Erythroblast (primary cell): Measurements from ENCODE around the gene OR52N1.

Experiments
- DNase-seq, 2 experiments: peaks; one replicate each; lab custom pipeline; 2025; lab: John Stamatoyannopoulos, UW
- GATA1 ChIP-seq: IDR thresholded peaks from 2 replicates; pipeline ENCODE4 v1.6.1; 2011; ENCODE audit warnings: low read depth, mild to moderate bottlenecking, control low read depth, low read length, moderate library complexity
- POLR2A ChIP-seq: IDR thresholded peaks from 2 replicates; pipeline ENCODE4 v1.6.1; 2011; ENCODE audit warnings: mild to moderate bottlenecking, low read length

OR52N1 gene

DNA sequence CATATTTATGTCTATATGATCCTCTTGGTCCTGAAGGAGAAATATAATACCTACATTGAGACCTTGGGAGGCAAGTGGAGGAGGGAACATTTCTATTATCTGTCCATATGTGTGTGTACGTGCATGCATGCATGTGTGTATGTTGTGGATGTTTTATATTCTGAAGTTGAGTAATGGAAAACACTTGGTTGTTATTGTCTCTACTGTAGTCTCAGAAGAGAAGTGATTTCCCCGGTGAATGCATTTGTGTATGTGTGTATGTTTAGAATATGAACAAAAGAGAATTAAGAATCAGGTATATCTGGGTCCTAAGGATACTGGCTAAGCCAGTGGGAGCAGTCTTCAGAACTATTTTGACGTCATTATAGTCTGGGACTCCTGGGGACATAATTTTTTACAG is at the start of gene OR52N1:
TSS of gene OR52N1 (minus strand) at position 101 of the 400 bp plus-strand sequence. CDS start 2,449 bp downstream, outside the sequence.
- DNase-seq, result no peak
- TF ChIP-seq POLR2A (no peak), GATA1 (no peak)

- DNase-seq, result no peak
- TF ChIP-seq POLR2A (no peak), GATA1 (no peak)
Measured at GRCh38 chr11:5837695-5838094, 46.6 kb upstream of the OR52N1 start.

DNA sequence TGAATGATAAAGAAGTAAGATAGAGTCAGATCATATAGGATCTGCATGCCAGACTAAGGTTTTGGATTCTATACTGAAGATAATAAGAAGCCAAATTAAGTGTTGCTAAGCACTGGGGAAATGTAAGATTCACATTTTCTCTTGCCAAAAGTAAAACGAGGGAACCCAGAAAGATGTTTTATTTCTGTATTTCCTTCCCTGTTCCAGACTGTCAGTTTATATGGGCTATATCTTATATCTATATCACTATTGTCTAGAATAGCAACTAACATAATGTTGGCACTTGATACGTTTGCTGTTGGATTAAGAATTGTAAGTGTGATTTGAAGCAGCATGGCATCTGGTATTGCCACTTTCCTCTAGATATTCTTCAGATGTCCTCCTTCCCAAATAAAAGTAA is 42.4 kb upstream of the OR52N1 start:
- DNase-seq, result no peak

GRCh38 chr11:5831196-5831829 is 40.2 kb upstream of the OR52N1 start:
- TF ChIP-seq POLR2A (no peak), GATA1 (no peak)

More for the DNA sequence above, 42.4 kb upstream of the OR52N1 start:
- TF ChIP-seq POLR2A (no peak), GATA1 (no peak)

DNA sequence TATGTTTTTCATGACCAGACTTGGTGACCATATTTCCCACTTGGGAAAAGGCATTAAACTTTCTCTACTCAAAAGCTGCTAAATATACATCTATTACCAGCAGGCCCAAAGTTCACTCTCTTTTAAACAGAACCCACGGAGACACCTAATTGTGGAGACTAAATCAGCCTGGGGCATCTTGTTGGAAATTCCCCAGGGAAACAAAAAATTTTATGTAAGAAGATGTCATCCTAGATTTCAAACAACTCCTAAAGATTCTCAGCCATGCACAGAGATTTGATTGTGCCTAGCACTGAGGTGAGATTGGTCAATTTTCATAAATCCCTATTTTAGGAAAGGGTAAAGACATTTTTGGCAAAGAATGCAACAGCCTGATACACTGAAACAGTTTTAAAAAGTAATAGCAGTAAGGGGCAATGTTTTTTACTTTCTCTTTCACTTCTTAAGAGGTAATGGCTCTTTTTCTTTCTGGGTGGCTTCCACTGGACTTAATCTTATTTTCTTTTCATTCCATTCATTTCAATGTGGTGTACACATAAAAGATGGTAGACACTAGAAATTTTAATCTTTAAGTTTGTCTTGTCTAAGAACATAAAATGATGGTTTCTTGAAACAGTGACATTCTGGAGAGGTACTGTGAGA is 27.3 kb upstream of the OR52N1 start:
- DNase-seq, result no peak
- TF ChIP-seq GATA1 (no peak), POLR2A (no peak)

More at GRCh38 chr11:5831196-5831829, 40.2 kb upstream of the OR52N1 start:
- DNase-seq, result no peak

DNA sequence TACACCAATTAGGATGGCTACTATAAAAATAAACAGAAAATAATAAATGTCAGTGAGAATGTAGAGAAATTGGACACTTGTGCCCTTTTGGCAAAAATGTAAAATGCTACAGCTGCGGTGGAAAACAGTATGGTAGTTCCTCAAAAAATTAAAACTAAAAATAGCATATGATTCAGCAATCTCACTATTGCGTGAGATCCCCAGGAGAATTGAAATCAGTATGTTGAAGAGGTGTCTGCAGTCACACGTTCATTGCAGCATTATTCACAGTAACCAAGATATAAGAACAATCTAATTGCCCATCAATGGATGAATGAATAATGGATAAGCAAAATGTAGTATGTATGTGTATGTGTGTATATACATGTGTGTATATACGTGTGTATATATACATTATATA is 24.5 kb upstream of the OR52N1 start:
- TF ChIP-seq POLR2A (no peak), GATA1 (no peak)
- DNase-seq, result peak in 1 of 2 experiments; percentile 15

DNA sequence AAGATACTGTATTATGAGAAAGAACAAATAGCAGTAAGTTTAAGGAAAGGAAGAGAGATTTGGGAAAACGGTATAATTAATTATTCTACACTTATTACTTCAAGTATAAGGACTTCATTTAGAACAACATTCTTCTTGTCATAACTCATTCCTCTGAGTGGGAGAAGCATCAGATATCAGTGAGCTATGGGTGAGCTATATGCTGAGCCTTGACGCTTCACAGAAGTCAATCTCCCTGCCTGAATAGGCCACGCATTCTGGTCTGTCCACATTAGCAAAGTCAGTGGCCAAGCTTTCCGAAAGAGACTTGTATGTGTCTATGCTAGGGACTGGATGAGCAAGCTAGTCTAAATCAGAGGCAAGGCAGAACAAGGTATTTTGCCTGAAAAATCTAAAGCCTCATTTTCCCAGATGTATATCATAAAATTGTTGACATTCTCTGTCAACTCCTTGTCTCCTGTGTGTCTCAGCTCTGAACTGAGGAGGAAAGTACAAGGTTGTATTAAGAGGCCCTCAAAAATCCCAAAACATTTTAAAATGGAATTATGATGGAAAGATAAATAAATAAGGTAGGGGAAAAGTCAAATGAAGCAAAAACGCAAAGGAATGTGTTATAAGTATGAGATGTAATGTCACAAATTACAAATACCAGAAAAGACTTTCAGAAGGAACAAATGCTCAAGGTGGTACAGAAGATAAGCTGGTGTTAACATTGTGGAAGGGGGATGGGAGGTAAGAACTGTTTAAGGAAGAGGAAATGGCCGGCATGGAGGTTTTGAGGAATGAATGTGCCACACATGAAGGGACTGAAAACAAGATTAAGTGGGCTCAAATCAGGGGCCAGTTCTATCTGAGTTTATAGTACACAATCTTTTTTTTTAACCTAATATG is 19.1 kb upstream of the OR52N1 start:
- peak; percentile 40 to 64 for DNase-seq
- TF ChIP-seq GATA1 (no peak), POLR2A (no peak)

- peak; percentile 20 to 41 for DNase-seq
- TF ChIP-seq GATA1, result no peak
- TF ChIP-seq POLR2A, result no peak
Measured at GRCh38 chr11:5809122-5809519, 18.1 kb upstream of the OR52N1 start.

DNA sequence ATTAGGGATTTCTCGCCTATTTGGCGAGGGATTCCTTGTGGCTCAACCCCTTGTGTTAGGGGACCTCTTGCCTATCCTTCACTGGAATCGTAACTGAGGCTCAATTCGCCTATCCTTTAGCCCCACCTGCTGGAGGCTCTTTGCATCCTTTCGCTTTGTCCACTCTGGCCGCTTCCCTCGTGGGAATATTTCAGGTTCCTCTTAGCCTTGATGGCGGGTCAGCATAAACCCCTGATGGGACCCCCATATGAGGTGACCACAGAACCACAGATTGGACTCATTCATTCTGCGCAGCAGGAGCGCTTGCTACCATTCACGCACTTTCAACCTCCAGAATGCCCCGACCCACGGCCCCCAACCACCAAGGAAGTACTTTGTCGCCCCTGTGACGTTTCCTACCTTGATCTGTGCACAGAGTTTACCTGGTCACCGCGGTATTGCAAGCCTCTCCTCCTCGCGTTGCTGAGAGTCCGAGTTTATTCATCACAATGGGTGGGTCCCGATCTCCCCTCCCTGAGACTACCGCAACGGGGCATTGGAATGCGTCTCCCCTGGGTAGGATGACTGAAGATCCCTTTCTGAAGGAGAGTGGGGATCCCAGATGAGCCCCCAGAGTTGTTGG is 17.5 kb upstream of the OR52N1 start, which contains the start of gene OR52N2:
TSS of gene OR52N2 (plus strand) at position 425 of the 622 bp plus-strand sequence. CDS start 11,412 bp downstream, outside the sequence.
- no peak for TF ChIP-seq POLR2A
- TF ChIP-seq GATA1, result no peak
- peak; percentile 78 to 89 for DNase-seq

DNA sequence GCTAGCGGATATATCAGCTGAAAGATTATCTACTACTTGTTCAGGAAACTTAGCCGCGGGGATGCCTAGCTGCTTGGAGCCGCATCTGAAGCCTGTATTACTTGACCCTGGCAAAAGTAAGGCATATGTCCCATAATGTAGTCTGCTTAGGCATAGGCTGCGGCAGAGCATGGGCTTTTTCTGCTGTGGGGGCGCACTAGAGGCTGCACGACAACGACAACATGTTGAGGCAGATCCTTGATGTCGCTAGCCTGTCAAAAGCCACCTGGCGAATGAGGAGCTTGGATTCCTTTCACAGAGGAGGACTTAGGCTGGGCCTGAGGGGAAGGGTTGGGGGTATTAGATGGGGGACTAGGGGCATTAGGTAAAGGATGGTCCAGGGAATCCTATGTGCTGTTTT is 16.5 kb upstream of the OR52N1 start:
- peak in 1 of 2 experiments; percentile 21 for DNase-seq
- no peak for TF ChIP-seq GATA1

DNA sequence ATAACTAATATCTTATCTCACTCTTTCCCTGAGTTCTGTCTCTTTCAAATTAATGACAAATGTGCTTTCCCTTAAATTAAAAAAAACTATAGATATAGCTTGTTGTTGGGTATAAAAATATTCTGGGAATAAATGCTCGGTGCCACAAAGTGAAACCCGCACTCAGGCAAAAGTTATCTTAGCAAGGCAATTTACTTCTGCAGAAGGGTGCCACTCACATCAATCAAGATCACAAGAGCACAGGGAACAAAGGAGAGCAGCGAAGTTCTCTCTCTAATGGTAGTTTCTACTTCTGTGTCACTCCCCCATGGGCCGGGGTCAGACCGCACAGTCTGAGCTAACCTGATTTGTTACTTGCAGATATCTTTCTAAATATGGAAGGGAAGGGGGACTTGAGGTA is 12.9 kb upstream of the OR52N1 start:
- TF ChIP-seq POLR2A (no peak), GATA1 (no peak)
- no peak for DNase-seq

DNA sequence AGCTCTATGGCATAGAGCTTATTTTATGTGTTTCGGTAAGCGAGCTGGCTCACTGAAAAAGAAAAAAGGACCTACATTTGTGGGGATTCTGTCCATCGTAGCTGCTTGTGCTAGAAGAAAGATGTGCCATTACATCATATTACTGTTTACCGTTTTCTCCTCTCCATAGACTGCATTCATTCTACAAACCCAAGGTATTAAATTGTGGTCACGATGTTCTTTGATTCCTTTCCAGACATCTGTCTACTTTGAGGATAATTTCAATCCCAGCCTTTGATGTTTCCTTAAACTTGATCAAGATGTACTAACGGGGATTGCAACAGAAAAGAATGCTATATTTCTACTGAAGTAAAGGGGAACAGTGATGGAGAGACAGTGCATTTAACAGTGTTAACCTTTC is 5.5 kb upstream of the OR52N1 start:
- TF ChIP-seq POLR2A, result no peak
- no peak for TF ChIP-seq GATA1

GRCh38 chr11:5783255-5783654 is 7.8 kb downstream of the OR52N1 start, which contains the start of gene OR52N5:
TSS of gene OR52N5 (minus strand) at chr11:5783355. CDS start at chr11:5778634, 4,721 bp downstream.
- no peak for TF ChIP-seq GATA1
- no peak for TF ChIP-seq POLR2A
- no peak for DNase-seq

More for the DNA sequence above, 5.5 kb upstream of the OR52N1 start:
- DNase-seq, result no peak
